ENCODE data around the gene RNF32.
A peak's percentile ranks its signal among the peaks of the same experiment; 100 is the strongest.

The RNF32 gene

DNA sequence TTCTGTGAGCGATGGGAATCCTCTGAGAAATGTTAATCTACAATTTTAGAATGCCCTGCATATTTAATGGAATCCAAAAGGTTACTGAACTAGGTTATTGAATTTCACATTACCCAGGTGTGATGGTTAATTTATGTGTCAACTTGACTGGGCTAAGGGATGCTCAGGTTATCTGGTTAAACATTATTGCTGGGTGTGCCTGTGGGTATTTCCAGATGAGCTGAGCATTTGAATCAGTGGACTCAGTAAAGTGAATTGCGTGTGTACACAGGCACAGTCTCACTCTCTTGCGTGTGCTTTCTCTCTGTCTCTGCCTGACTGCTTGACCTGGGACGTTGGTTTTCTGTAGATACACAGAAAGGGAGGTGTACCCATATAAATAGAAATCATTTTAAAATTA, 21.7 kb downstream of the RNF32 start:
- ATAC-seq (replicated peaks) (peak in 1 of 2 donors; percentile 27), DNase-seq (no peak)
- Mint-ChIP-seq H3K4me3 (no peak overlapping the region), H3K36me3 (no peaks in the 10 kb centered on the region), H3K27me3 (no peaks in the 10 kb centered on the region), H3K4me1 (no peaks in the 10 kb centered on the region), H3K27ac (no peak overlapping the region), H3K9me3 (no peaks in the 10 kb centered on the region)

DNA sequence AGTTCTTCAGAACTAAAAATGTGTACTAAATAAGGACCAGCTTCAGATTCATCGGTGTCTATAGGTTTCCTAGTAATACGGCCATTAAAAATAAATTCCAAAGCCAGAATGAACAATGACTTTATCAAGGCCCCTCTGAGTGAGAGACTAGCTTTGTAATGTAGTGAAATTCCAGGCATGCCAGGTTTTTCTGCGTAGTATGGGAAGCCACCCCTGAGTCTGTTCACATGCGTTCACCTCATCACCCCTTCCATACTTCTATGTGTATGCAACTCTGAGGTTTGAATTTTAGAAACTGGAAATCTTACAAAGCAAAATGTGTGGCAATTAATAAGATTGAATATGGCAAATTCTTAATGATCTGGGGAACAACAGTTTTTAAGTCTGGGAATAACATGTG, 24.5 kb downstream of the RNF32 start:
- Mint-ChIP-seq H3K4me1 (no peaks in the 10 kb centered on the region), H3K36me3 (peaks cover 9 to 17% of the 10 kb centered on the region in 2 donors), H3K4me3 (no peak overlapping the region), H3K27me3 (no peaks in the 10 kb centered on the region), H3K9me3 (no peaks in the 10 kb centered on the region), H3K27ac (no peak overlapping the region)
- ATAC-seq (replicated peaks) (no peak), DNase-seq (no peak)

DNA sequence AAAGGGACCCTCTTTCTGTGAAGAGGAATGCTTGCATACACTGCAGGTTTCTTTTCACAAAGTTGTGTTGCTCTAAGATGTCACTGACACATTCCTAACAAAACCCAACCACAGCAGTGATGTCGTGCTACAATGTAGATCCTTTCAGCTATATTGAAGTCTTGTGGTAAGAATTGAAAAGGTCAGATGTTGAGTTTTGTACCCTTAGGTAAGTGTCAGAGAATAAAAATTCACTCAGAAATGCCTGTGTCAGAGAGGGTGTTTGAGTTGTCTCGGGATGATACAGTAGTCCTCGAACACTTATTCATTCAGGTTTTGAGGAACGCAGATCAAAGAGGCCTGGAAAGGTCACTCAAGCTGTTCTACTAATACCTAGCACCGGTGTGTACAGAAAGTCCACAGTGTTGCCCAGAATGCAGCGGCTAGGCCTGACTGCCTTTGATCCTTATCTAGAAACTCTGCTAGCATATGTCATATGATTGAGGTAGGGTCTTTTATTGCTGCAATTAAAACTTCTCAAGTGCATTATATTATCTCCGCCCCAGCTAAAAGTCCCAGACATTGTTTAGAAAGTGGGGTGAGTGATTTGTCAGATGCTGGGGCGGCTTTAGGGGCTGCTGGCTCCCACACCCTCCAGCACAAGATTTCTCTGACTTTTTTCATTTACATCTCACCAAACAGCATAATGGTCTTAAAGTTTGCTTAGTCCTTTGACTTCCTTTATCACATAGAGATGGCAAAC, 26.0 kb downstream of the RNF32 start:
- peaks cover 14 to 28% of the 10 kb centered on the region in 2 donors for H3K36me3 Mint-ChIP-seq
- no peaks in the 10 kb centered on the region for H3K9me3 Mint-ChIP-seq
- H3K27ac Mint-ChIP-seq: no peak overlapping the region
- no peak for ATAC-seq (replicated peaks)
- no peak for DNase-seq
- no peak overlapping the region for H3K4me3 Mint-ChIP-seq
- H3K27me3 Mint-ChIP-seq: no peaks in the 10 kb centered on the region
- no peaks in the 10 kb centered on the region for H3K4me1 Mint-ChIP-seq

DNA sequence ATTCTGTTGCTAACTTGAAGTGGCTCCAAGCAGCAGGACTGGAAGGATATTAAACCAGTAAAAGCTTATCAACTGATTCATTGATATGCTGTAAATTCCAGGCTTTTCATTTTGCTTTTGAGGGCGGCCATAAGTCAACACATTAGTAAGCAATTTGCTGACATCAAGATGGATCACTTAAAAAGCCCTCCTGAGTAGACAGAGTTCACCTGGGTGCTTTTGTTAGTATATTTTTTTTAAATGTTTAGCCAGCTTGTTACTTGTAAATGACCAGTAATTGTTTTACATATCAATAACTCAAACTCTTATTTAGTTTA, 26.5 kb downstream of the RNF32 start:
- no peaks in the 10 kb centered on the region for H3K4me1 Mint-ChIP-seq
- H3K27me3 Mint-ChIP-seq: no peaks in the 10 kb centered on the region
- peaks cover 14 to 28% of the 10 kb centered on the region in 2 donors for H3K36me3 Mint-ChIP-seq
- H3K27ac Mint-ChIP-seq: no peak overlapping the region
- DNase-seq (no peak), ATAC-seq (replicated peaks) (no peak)
- H3K9me3 Mint-ChIP-seq: no peaks in the 10 kb centered on the region
- no peak overlapping the region for H3K4me3 Mint-ChIP-seq

DNA sequence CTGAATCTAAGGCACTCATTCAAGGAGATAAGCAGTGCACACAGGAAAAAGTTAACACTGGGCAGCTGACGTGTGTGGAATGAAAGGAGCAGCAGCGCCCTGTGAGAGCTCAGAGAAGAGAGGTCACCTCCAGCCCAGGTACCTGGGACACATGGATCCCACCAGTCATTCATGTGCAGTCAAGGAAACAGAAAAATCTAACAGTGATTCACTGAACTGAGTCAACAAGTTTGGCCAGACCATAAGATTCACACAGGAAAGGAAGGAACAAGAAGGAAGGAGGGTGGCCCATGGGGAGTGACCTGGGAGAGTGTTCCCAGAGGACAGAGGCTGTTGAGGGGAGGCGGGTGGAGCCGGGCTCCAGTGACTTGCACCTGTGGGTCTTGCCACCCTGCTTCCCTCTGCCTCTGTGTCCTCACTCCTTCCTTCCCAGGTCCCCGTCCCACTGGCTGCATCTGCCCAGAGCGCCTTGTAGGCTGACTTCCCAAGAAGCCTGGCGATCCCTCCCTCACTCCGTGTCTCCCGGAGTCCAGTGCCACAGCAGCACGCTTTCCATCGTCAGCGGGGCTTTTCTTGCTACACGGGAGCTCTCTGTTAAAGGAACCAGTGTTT, 27.7 kb downstream of the RNF32 start:
- no peak overlapping the region for H3K4me3 Mint-ChIP-seq
- H3K27ac Mint-ChIP-seq: peak overlapping the region; percentile 52

DNA sequence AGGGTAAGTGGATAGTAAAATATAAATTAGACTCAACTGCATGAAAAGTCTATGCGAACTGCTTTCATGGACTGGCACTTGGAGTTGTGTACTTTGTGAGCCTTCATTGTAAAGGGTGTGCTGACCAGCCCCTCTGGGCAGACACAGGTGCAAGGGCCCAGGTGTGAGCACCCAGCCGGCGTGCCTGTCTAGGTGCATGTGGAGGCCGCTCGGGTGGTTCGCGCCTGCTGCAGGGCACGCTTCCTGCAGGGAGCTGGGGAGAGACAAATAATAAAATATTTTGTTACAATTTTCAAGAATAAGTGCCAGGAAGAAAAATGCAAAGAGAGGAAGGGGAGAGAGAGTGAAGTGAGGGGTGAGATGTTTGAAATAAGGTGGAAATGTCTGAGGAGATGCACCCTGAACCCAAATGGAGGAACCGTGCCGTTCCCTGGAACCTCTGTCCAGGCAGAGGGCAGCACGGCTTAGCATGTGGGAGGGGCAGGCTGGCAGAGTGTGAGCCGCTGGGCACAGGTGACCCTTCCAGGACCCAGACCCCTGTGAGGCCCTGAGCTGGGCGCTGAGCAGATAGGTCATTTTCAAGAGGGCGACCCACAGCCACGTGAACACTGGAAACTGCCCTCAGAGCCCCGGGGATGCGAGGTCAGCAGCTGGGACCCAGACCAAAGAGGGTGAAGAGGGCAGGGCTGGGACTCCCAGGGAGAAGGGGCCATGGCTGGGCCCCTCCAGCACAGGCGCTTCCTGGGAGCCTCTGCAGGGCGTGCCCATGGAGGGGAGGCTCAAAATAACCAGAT, 28.7 kb downstream of the RNF32 start:
- no peak for DNase-seq
- H3K27me3 Mint-ChIP-seq: no peaks in the 10 kb centered on the region
- peaks cover 14 to 28% of the 10 kb centered on the region in 2 donors for H3K36me3 Mint-ChIP-seq
- ATAC-seq (replicated peaks): no peak
- H3K4me3 Mint-ChIP-seq: no peak overlapping the region
- no peak overlapping the region for H3K27ac Mint-ChIP-seq
- H3K9me3 Mint-ChIP-seq: no peaks in the 10 kb centered on the region
- no peaks in the 10 kb centered on the region for H3K4me1 Mint-ChIP-seq

More for the DNA sequence above, 27.7 kb downstream of the RNF32 start:
- Mint-ChIP-seq H3K36me3 (peaks cover 14 to 28% of the 10 kb centered on the region in 2 donors), H3K27me3 (no peaks in the 10 kb centered on the region), H3K9me3 (no peaks in the 10 kb centered on the region), H3K4me1 (no peaks in the 10 kb centered on the region)
- DNase-seq (no peak), ATAC-seq (replicated peaks) (no peak)

DNA sequence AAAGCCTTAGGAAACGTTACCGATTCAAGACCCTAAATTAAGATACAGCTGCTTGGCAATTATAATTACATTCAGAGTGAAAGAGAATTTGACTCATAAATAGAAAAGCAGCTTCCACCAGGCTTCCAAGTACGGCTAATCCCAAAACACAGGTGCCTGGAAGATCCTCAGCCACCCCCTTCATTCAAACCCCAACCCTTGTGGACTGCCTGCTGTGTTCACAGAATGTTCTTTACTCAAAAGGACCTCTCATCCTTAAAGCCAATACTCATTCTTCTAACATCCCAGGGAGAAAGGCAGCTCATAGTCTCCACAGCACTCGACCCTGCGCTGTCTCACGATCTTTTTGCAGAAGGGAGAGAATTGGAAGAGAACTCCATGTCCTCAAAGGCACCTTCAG, 32.9 kb downstream of the RNF32 start:
- H3K4me1 Mint-ChIP-seq: no peaks in the 10 kb centered on the region
- DNase-seq: no peak
- no peak overlapping the region for H3K27ac Mint-ChIP-seq
- no peak overlapping the region for H3K4me3 Mint-ChIP-seq
- H3K27me3 Mint-ChIP-seq: no peaks in the 10 kb centered on the region
- H3K36me3 Mint-ChIP-seq: peaks cover 25 to 53% of the 10 kb centered on the region in 2 donors
- no peak for ATAC-seq (replicated peaks)
- no peaks in the 10 kb centered on the region for H3K9me3 Mint-ChIP-seq

DNA sequence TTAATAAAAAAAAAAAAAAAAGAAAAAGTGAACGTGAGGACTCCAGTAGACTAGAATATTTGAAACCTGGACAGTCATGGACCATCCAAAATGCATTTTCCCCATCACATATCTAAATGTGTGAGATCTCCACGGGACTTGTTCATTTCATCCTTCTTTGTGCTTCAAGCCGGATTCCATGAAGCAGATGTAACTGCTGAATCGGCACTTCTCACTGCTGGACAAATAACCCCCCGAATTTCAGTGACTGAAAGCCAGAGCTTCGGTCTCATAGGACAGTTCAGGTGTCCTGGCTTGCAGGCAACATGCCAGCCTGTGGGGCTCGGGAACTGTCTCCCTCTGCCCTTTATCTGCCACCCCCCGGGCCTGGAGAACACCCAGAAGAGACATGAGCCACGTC, 33.3 kb downstream of the RNF32 start:
- H3K27me3 Mint-ChIP-seq: no peaks in the 10 kb centered on the region
- ATAC-seq (replicated peaks): no peak
- peaks cover 25 to 55% of the 10 kb centered on the region in 2 donors for H3K36me3 Mint-ChIP-seq
- H3K9me3 Mint-ChIP-seq: no peaks in the 10 kb centered on the region
- no peak overlapping the region for H3K27ac Mint-ChIP-seq
- H3K4me3 Mint-ChIP-seq: no peak overlapping the region
- no peak for DNase-seq
- no peaks in the 10 kb centered on the region for H3K4me1 Mint-ChIP-seq

DNA sequence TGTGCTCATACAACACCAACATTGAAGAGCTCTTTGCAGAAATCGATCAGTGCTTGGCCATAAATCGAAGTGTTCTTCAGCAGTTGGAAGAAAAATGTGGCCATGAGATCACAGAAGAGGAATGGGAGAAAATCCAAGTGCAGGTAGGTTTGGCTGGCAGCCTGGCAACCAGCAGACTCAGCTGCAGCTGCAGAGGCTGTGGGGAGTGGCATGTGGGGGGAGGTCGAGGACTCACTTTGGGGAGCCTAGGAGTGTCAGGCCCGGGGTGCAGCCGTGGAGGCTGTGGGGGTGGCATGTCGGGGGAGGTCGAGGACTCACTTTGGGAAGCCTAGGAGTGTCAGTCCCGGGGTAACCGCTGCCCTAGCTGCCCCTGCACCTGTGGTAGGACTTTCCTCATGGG, 35.1 kb downstream of the RNF32 start:
- H3K27ac Mint-ChIP-seq: no peak overlapping the region
- peaks cover 17 to 52% of the 10 kb centered on the region in 2 donors for H3K36me3 Mint-ChIP-seq
- ATAC-seq (replicated peaks) (no peak), DNase-seq (no peak)
- no peaks in the 10 kb centered on the region for H3K4me1 Mint-ChIP-seq
- no peaks in the 10 kb centered on the region for H3K9me3 Mint-ChIP-seq
- H3K27me3 Mint-ChIP-seq: no peaks in the 10 kb centered on the region
- H3K4me3 Mint-ChIP-seq: no peak overlapping the region

DNA sequence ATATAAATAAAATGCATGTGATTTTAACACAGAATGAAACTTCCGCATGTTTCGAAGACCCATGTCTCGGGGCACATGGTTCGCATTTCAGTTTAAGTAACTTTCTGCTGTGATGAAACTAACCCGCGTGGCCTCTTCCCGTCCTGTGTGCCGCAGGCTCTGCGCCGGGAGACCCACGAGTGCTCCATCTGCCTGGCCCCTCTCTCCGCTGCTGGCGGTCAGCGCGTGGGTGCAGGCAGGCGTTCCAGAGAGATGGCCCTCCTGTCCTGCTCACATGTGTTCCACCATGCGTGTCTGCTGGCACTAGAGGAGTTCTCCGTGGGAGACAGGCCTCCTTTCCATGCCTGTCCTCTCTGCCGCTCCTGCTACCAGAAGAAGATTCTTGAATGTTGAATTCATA, 35.7 kb downstream of the RNF32 start:
- Mint-ChIP-seq H3K27me3 (no peaks in the 10 kb centered on the region), H3K36me3 (peaks cover 15 to 48% of the 10 kb centered on the region in 2 donors), H3K4me1 (no peaks in the 10 kb centered on the region), H3K9me3 (no peaks in the 10 kb centered on the region), H3K27ac (no peak overlapping the region), H3K4me3 (no peak overlapping the region)
- DNase-seq (no peak), ATAC-seq (replicated peaks) (no peak)

DNA sequence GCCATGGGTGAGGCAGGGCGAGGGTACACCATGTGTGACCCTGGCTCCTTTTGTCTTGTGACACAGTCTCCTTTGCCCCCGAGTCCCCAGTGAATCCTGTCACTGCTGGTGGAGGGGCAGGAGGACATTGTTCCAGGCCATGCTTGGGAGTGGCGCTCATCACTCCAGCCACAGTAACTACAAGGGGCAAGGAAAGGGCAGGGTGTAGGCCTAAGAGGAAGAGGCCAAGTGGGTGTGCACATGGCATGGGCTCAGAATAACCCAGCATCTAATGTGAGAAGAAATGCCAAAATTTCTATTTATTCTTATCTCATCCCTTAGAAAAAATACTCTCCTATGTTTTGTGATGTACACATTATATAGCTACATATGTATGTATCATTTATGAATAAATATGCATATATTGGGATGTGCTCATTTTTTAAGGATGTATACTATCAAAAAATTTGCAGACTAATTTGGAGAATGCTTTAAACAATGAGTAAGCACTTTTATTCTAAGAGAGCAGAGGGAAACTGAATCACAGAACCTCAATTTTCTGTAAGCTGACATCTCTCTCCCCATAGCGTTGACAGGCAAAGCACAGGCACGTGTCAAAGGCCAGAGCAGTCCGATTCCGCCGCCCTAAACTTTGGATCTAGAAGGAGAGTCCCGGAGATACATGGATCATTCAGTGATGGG, 36.9 kb downstream of the RNF32 start:
- Mint-ChIP-seq H3K36me3 (peaks cover 19 to 57% of the 10 kb centered on the region in 2 donors), H3K4me1 (no peaks in the 10 kb centered on the region), H3K9me3 (no peaks in the 10 kb centered on the region), H3K27me3 (no peaks in the 10 kb centered on the region), H3K4me3 (no peak overlapping the region), H3K27ac (no peak overlapping the region)
- ATAC-seq (replicated peaks): no peak
- no peak for DNase-seq

DNA sequence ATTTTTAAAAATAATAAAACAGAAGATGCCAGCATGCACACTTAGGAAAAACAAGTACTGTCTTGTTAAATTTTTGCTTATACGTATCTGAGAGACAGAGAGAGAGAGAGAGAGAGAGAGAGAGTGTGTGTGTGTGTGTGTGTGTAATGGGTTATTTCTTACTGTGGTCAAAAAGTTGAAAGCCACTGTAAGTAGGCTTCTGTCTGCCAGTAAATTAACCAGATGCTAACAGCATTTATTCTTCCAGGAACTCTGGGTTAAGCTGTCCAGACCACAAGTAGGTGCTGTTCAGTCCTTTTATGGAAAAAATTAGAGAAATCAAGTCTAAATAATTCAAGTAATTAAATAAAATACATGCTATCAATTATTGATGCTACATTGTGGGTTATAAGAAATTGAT, 39.7 kb downstream of the RNF32 start:
- DNase-seq (no peak), ATAC-seq (replicated peaks) (no peak)
- Mint-ChIP-seq H3K4me1 (no peaks in the 10 kb centered on the region), H3K4me3 (no peak overlapping the region), H3K9me3 (no peaks in the 10 kb centered on the region), H3K36me3 (peaks cover 26 to 57% of the 10 kb centered on the region in 2 donors), H3K27me3 (no peaks in the 10 kb centered on the region), H3K27ac (no peak overlapping the region)

DNA sequence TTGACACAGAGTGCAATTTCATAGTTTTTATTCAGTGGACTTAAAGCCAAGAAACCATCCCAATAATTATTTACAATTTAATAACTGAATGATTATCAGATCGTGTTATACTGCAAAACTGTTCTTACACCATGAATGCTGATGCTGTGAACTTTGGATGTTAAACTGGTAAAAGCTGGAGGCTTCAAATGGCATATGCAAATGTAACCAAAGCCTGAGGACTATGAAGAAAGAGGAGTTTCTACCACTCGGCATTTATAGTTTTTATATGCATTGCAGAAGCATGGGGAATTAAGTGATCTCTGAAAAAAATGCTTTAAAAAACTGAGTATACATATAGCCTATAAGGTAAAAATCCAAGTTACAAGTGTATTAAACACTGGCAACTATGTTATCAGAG, 42.4 kb downstream of the RNF32 start:
- ATAC-seq (replicated peaks): no peak

DNA sequence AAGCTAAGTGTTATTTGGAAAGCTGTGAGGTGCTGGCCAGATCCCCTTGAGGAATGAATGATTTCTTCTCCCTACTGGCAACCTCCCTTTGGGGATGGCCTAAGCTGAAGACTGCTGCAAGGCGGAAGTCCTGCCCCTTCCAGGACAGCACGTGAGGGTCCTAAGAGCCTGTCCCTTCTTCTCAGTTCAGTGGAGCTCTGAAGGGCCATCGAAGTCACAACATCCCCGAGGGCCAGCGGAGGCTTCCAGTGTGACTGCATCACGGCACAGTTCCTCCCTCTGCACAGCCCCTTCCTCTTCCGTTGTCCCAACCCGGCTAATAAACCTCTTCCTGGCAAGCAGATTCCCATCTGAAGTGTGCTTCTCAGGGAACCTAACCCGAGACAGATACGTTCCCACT, 43.7 kb downstream of the RNF32 start:
- peaks cover 17 to 30% of the 10 kb centered on the region in 2 donors for H3K36me3 Mint-ChIP-seq
- DNase-seq (no peak), ATAC-seq (replicated peaks) (no peak)
- H3K4me3 Mint-ChIP-seq: no peak overlapping the region
- peak overlapping the region; percentile 4 for H3K27ac Mint-ChIP-seq
- no peaks in the 10 kb centered on the region for H3K9me3 Mint-ChIP-seq
- no peaks in the 10 kb centered on the region for H3K4me1 Mint-ChIP-seq
- no peaks in the 10 kb centered on the region for H3K27me3 Mint-ChIP-seq

More for the DNA sequence above, 42.4 kb downstream of the RNF32 start:
- H3K4me1 Mint-ChIP-seq: no peaks in the 10 kb centered on the region
- no peaks in the 10 kb centered on the region for H3K9me3 Mint-ChIP-seq
- no peak overlapping the region for H3K27ac Mint-ChIP-seq
- no peak overlapping the region for H3K4me3 Mint-ChIP-seq
- H3K27me3 Mint-ChIP-seq: no peaks in the 10 kb centered on the region
- H3K36me3 Mint-ChIP-seq: peaks cover 17 to 43% of the 10 kb centered on the region in 2 donors
- DNase-seq: no peak

All from stimulated activated naive B cell treated with anti-CD40 and anti-IgM and Interleukin-4, amounts not matched to agents 10 μg/mL and 1 μg/mL and 100 μg/mL, for 72 hours (primary cell).